Thyroid gland (tissue), 4 donors: ENCODE results near the gene DNMT3L.
"Not testable (repeated sequence)": the region's sequence is repeated elsewhere in the genome, so short reads cannot be mapped to it uniquely, and the experiment has no call there.

Experiments used
- POLR2A ChIP-seq, 2 donors: fragments of 450-650 bp; IDR thresholded peaks; one replicate each; pipeline ENCODE4 v1.6.1; 2017; ENCODE audit warnings: antibody characterized with exemption in 2 of 2, mild to moderate bottlenecking in 2 of 2, moderate library complexity in 1 of 2
- TF ChIP-seq, protein P1 (sequence below), 6 experiments: fragments of 200-600 bp in 3 of 6; fragments of 450-650 bp in 3 of 6; sonication (generic) in 3 of 6; IDR thresholded peaks; one replicate each; pipeline ENCODE4 v1.5.1; 2016 to 2019; ENCODE audit warnings: antibody characterized with exemption in 6 of 6, mild to moderate bottlenecking in 2 of 6, inconsistent platforms in 1 of 6, moderate library complexity in 1 of 6

DNA sequence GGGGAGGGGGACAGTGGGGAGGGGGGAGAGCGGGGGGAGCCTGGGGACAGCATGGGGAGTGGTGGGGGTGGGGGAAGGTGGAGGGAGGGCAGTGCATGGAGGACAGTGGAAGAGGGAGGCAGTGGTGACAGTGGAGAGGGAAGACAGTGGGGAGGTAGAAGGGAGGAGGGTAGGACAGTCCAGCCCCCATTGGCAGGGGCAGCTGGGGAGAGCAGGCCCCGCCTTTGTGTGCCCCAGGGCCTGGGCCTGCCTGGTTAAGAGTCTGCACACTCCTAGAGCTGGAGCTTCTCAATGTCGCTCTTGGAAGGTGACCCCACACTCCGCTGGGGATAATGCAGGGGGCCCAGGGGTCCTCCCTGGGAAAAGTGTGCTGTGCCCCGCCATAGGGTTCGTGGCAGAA lies 36.1 kb downstream of the DNMT3L start:
- TF ChIP-seq POLR2A (IDR thresholded peaks at IDR 0.05): not testable (repeated sequence)
- TF ChIP-seq, protein P1, sequence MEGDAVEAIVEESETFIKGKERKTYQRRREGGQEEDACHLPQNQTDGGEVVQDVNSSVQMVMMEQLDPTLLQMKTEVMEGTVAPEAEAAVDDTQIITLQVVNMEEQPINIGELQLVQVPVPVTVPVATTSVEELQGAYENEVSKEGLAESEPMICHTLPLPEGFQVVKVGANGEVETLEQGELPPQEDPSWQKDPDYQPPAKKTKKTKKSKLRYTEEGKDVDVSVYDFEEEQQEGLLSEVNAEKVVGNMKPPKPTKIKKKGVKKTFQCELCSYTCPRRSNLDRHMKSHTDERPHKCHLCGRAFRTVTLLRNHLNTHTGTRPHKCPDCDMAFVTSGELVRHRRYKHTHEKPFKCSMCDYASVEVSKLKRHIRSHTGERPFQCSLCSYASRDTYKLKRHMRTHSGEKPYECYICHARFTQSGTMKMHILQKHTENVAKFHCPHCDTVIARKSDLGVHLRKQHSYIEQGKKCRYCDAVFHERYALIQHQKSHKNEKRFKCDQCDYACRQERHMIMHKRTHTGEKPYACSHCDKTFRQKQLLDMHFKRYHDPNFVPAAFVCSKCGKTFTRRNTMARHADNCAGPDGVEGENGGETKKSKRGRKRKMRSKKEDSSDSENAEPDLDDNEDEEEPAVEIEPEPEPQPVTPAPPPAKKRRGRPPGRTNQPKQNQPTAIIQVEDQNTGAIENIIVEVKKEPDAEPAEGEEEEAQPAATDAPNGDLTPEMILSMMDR (IDR thresholded peaks at IDR 0.05): not testable (repeated sequence)
